ENCODE measurements around the gene SGPP1. TPM values are rescaled to one million over a fixed set of nuclear protein-coding genes. Genes with fewer than 3 reads are reported as not detected.

SGPP1 gene
- total RNA-seq, 1 experiment from 2014 or later, result 34.6 TPM

- H3K4me3 ChIP-seq, result no peak overlapping the region
- no peak for DNase-seq (ENCODE audit: low read depth in 1 of 2, low spot score in 2 of 2)
- H3K27ac ChIP-seq, result no peak overlapping the region
- no peaks in the 10 kb centered on the region for H3K27me3 ChIP-seq (replicated peaks)
- no peaks in the 10 kb centered on the region for H3K36me3 ChIP-seq
- no peaks in the 10 kb centered on the region for H3K4me1 ChIP-seq (replicated peaks)
- no peaks in the 10 kb centered on the region for H3K9me3 ChIP-seq (replicated peaks)
Measured at GRCh38 chr14:63747846-63748245, 20.0 kb upstream of the SGPP1 start.

GRCh38 chr14:63745858-63746425 lies 18.1 kb upstream of the SGPP1 start:
- DNase-seq (ENCODE audit: low read depth in 1 of 2, low spot score in 2 of 2), result no peak
- Histone ChIP-seq H3K27me3 (replicated peaks) (no peaks in the 10 kb centered on the region), H3K4me1 (replicated peaks) (no peaks in the 10 kb centered on the region), H3K4me3 (no peak overlapping the region), H3K9me3 (replicated peaks) (no peaks in the 10 kb centered on the region), H3K27ac (no peak overlapping the region), H3K36me3 (no peaks in the 10 kb centered on the region)

GRCh38 chr14:63745272-63745671 lies 17.4 kb upstream of the SGPP1 start:
- no peaks in the 10 kb centered on the region for H3K36me3 ChIP-seq
- H3K27ac ChIP-seq, result no peak overlapping the region
- H3K4me3 ChIP-seq, result no peak overlapping the region
- H3K9me3 ChIP-seq (replicated peaks), result no peaks in the 10 kb centered on the region
- no peaks in the 10 kb centered on the region for H3K27me3 ChIP-seq (replicated peaks)
- DNase-seq (ENCODE audit: low read depth in 1 of 2, low spot score in 2 of 2), result no peak
- no peaks in the 10 kb centered on the region for H3K4me1 ChIP-seq (replicated peaks)

GRCh38 chr14:63737582-63738006 lies 9.7 kb upstream of the SGPP1 start:
- H3K4me3 ChIP-seq, result no peak overlapping the region
- DNase-seq (ENCODE audit: low read depth in 1 of 2, low spot score in 2 of 2), result no peak

GRCh38 chr14:63735720-63736119 lies 7.9 kb upstream of the SGPP1 start:
- Histone ChIP-seq H3K36me3 (no peaks in the 10 kb centered on the region), H3K27me3 (replicated peaks) (no peaks in the 10 kb centered on the region), H3K4me1 (replicated peaks) (no peaks in the 10 kb centered on the region), H3K9me3 (replicated peaks) (no peaks in the 10 kb centered on the region), H3K4me3 (no peak overlapping the region), H3K27ac (no peak overlapping the region)
- DNase-seq (ENCODE audit: low read depth in 1 of 2, low spot score in 2 of 2), result no peak

More at GRCh38 chr14:63737582-63738006, 9.7 kb upstream of the SGPP1 start:
- no peaks in the 10 kb centered on the region for H3K27me3 ChIP-seq (replicated peaks)
- H3K9me3 ChIP-seq (replicated peaks), result no peaks in the 10 kb centered on the region
- H3K27ac ChIP-seq, result no peak overlapping the region
- H3K4me1 ChIP-seq (replicated peaks), result no peaks in the 10 kb centered on the region
- H3K36me3 ChIP-seq, result no peaks in the 10 kb centered on the region

- peaks cover 2% of the 10 kb centered on the region; the same call in 1 of the 2 replicates for H3K9me3 ChIP-seq (replicated peaks)
- no peaks in the 10 kb centered on the region for H3K27me3 ChIP-seq (replicated peaks)
- no peak overlapping the region for H3K27ac ChIP-seq
- H3K36me3 ChIP-seq, result peaks cover 6% of the 10 kb centered on the region
- DNase-seq (ENCODE audit: low read depth in 1 of 2, low spot score in 2 of 2), result no peak
- H3K4me1 ChIP-seq (replicated peaks), result peaks cover 8% of the 10 kb centered on the region; the same call in 1 of the 2 replicates
- H3K4me3 ChIP-seq, result no peak overlapping the region
Measured at GRCh38 chr14:63730659-63731058, 2.8 kb upstream of the SGPP1 start.

- Histone ChIP-seq H3K27me3 (replicated peaks) (no peaks in the 10 kb centered on the region), H3K9me3 (replicated peaks) (peaks cover 2% of the 10 kb centered on the region; the same call in 1 of the 2 replicates), H3K4me3 (peak overlapping the region; percentile 100), H3K27ac (peak overlapping the region; percentile 66), H3K4me1 (replicated peaks) (peaks cover 9% of the 10 kb centered on the region; the same call in 1 of the 2 replicates), H3K36me3 (peaks cover 6% of the 10 kb centered on the region)
- DNase-seq (ENCODE audit: low read depth in 1 of 2, low spot score in 2 of 2), result peak in 1 of 2 experiments; percentile 41
Measured at GRCh38 chr14:63727231-63727735, 582 bp downstream of the SGPP1 start.

- peaks cover 2% of the 10 kb centered on the region; the same call in 1 of the 2 replicates for H3K9me3 ChIP-seq (replicated peaks)
- no peak overlapping the region for H3K27ac ChIP-seq
- H3K4me3 ChIP-seq, result peak overlapping the region; percentile 100
- DNase-seq (ENCODE audit: low read depth in 1 of 2, low spot score in 2 of 2), result no peak
- H3K27me3 ChIP-seq (replicated peaks), result no peaks in the 10 kb centered on the region
- peaks cover 6% of the 10 kb centered on the region for H3K36me3 ChIP-seq
- peaks cover 9% of the 10 kb centered on the region; the same call in 1 of the 2 replicates for H3K4me1 ChIP-seq (replicated peaks)
Measured at GRCh38 chr14:63726499-63726898, 1.4 kb downstream of the SGPP1 start.

GRCh38 chr14:63725786-63726460 lies 1.9 kb downstream of the SGPP1 start:
- Histone ChIP-seq H3K4me1 (replicated peaks) (peaks cover 9% of the 10 kb centered on the region; the same call in 1 of the 2 replicates), H3K4me3 (peak overlapping the region; percentile 100; the same call in 1 of the 2 replicates), H3K27me3 (replicated peaks) (no peaks in the 10 kb centered on the region), H3K27ac (no peak overlapping the region), H3K36me3 (peaks cover 6% of the 10 kb centered on the region), H3K9me3 (replicated peaks) (peaks cover 2% of the 10 kb centered on the region; the same call in 1 of the 2 replicates)
- no peak for DNase-seq (ENCODE audit: low read depth in 1 of 2, low spot score in 2 of 2)

- H3K4me1 ChIP-seq (replicated peaks), result no peaks in the 10 kb centered on the region
- peak in 1 of 2 experiments; percentile 16 for DNase-seq (ENCODE audit: low read depth in 1 of 2, low spot score in 2 of 2)
- peaks cover 15% of the 10 kb centered on the region; the same call in 1 of the 2 replicates for H3K9me3 ChIP-seq (replicated peaks)
- no peak overlapping the region for H3K4me3 ChIP-seq
- no peaks in the 10 kb centered on the region; the same call in 1 of the 2 replicates for H3K27me3 ChIP-seq (replicated peaks)
- peaks cover 8% of the 10 kb centered on the region for H3K36me3 ChIP-seq
- H3K27ac ChIP-seq, result no peak overlapping the region
Measured at GRCh38 chr14:63717702-63718101, 10.2 kb downstream of the SGPP1 start.

GRCh38 chr14:63715360-63715759 lies 12.5 kb downstream of the SGPP1 start:
- no peak for DNase-seq (ENCODE audit: low read depth in 1 of 2, low spot score in 2 of 2)
- H3K9me3 ChIP-seq (replicated peaks), result peaks cover 15% of the 10 kb centered on the region; the same call in 1 of the 2 replicates
- H3K27ac ChIP-seq, result no peak overlapping the region
- no peaks in the 10 kb centered on the region; the same call in 1 of the 2 replicates for H3K27me3 ChIP-seq (replicated peaks)
- H3K4me3 ChIP-seq, result no peak overlapping the region
- H3K4me1 ChIP-seq (replicated peaks), result no peaks in the 10 kb centered on the region
- peaks cover 8% of the 10 kb centered on the region for H3K36me3 ChIP-seq

GRCh38 chr14:63713764-63714163 lies 14.1 kb downstream of the SGPP1 start:
- Histone ChIP-seq H3K27ac (no peak overlapping the region), H3K4me3 (no peak overlapping the region), H3K36me3 (peaks cover 8% of the 10 kb centered on the region), H3K27me3 (replicated peaks) (no peaks in the 10 kb centered on the region; the same call in 1 of the 2 replicates), H3K4me1 (replicated peaks) (no peaks in the 10 kb centered on the region), H3K9me3 (replicated peaks) (peaks cover 15% of the 10 kb centered on the region; the same call in 1 of the 2 replicates)
- DNase-seq (ENCODE audit: low read depth in 1 of 2, low spot score in 2 of 2), result no peak

GRCh38 chr14:63713058-63713457 lies 14.8 kb downstream of the SGPP1 start:
- Histone ChIP-seq H3K27ac (no peak overlapping the region), H3K4me1 (replicated peaks) (no peaks in the 10 kb centered on the region), H3K27me3 (replicated peaks) (no peaks in the 10 kb centered on the region), H3K36me3 (peaks cover 8% of the 10 kb centered on the region), H3K9me3 (replicated peaks) (peaks cover 12% of the 10 kb centered on the region; the same call in 1 of the 2 replicates), H3K4me3 (no peak overlapping the region)
- no peak for DNase-seq (ENCODE audit: low read depth in 1 of 2, low spot score in 2 of 2)

GRCh38 chr14:63712123-63712522 lies 15.7 kb downstream of the SGPP1 start:
- Histone ChIP-seq H3K27ac (no peak overlapping the region), H3K9me3 (replicated peaks) (0 out of 2 replicates have a peak, but pooled peaks cover 5% of the 10 kb centered on the region), H3K4me1 (replicated peaks) (no peaks in the 10 kb centered on the region), H3K36me3 (peaks cover 8% of the 10 kb centered on the region), H3K27me3 (replicated peaks) (no peaks in the 10 kb centered on the region), H3K4me3 (no peak overlapping the region)
- DNase-seq (ENCODE audit: low read depth in 1 of 2, low spot score in 2 of 2), result no peak
